ENCODE data around the gene PRG2. TPM values are rescaled to one million over a fixed set of nuclear protein-coding genes. Genes with fewer than 3 reads are reported as not detected.

PRG2 gene
- total and polyA plus RNA-seq, 2 of the 13 experiments (the other 11 are each of a cell fraction or from before 2014, with no cell fraction given) = not detected

GRCh38 chr11:57349491-57350274 lies 40.8 kb downstream of the PRG2 start (continued):
- TF ChIP-seq FOSL2 (CRISPR knock-in tag; IDR thresholded peaks at IDR 0.05) (0 out of 2 replicates have a peak, but pooled peaks have one; percentile 15), ZNF350 (CRISPR knock-in tag; IDR thresholded peaks at IDR 0.05; ENCODE audit: borderline replicate concordance, low read depth) (peak; percentile 76; the same call in 1 of the 2 replicates), XRCC5 (optimal IDR thresholded peaks at IDR 0.05; ENCODE audit: low read length) (peak; percentile 78), NR2F1 (CRISPR knock-in tag; IDR thresholded peaks at IDR 0.05) (peak in 1 of 2 experiments; percentile 55; a peak in 1 of 4 replicates), ZNF724P (CRISPR knock-in tag; IDR thresholded peaks at IDR 0.05; ENCODE audit: borderline replicate concordance) (no peak), ZMYM4 (CRISPR knock-in tag; IDR thresholded peaks at IDR 0.05) (peak; percentile 62; the same call in 1 of the 2 replicates), AGO2 (optimal IDR thresholded peaks at IDR 0.05; ENCODE audit: low read depth, low read length) (no peak), SPEN (CRISPR knock-in tag; IDR thresholded peaks at IDR 0.05; ENCODE audit: low read depth) (peak; percentile 68), ZNF354B (CRISPR knock-in tag; IDR thresholded peaks at IDR 0.05) (no peak), SALL1 (CRISPR knock-in tag; IDR thresholded peaks at IDR 0.05) (peak; percentile 66; the same call in 1 of the 2 replicates), POGZ (CRISPR knock-in tag; IDR thresholded peaks at IDR 0.05) (peak; percentile 61; the same call in 1 of the 2 replicates), THAP7 (CRISPR knock-in tag; IDR thresholded peaks at IDR 0.05) (no peak), TFDP2 (CRISPR knock-in tag; IDR thresholded peaks at IDR 0.05) (0 out of 2 replicates have a peak, but pooled peaks have one; percentile 25), REPIN1 (CRISPR knock-in tag; IDR thresholded peaks at IDR 0.05; ENCODE audit: borderline replicate concordance, low read depth) (peak; percentile 22; the same call in 1 of the 2 replicates), HOMEZ (CRISPR knock-in tag; IDR thresholded peaks at IDR 0.05; ENCODE audit: low read depth) (no peak), ZBTB34 (CRISPR knock-in tag; IDR thresholded peaks at IDR 0.05) (0 out of 2 replicates have a peak, but pooled peaks have one; percentile 26), ARID5B (CRISPR knock-in tag; IDR thresholded peaks at IDR 0.05) (peak; percentile 56), SIX4 (CRISPR knock-in tag; IDR thresholded peaks at IDR 0.05) (no peak)
